BLaER1 treated with 17β-estradiol and CSF1 and Interleukin-3, amounts not matched to agents 10 nM and 100 nM (cell line): Measurements from ENCODE around the gene MRPL55.

ENCODE experiments used
- H3K27ac ChIP-seq, 11 experiments: shearing (Covaris generic); formaldehyde crosslinking; 2 replicates each; pipeline ENCODE4 v1.8.1; 2022
- H3K27me3 ChIP-seq, 11 experiments: shearing (Covaris generic); formaldehyde crosslinking; 2 replicates each; pipeline ENCODE4 v1.8.1; 2022
- H3K36me3 ChIP-seq, 11 experiments: shearing (Covaris generic); formaldehyde crosslinking; 2 replicates each; pipeline ENCODE4 v1.8.1; 2022
- H3K4me1 ChIP-seq, 10 experiments: shearing (Covaris generic); formaldehyde crosslinking; 2 replicates each; pipeline ENCODE4 v1.8.1; 2022
- H3K4me2 ChIP-seq, 11 experiments: shearing (Covaris generic); formaldehyde crosslinking; 2 replicates each; pipeline ENCODE4 v1.8.1; 2022
- H3K4me3 ChIP-seq, 10 experiments: shearing (Covaris generic); formaldehyde crosslinking; 2 replicates each; pipeline ENCODE4 v1.8.1; 2022
- H3K9ac ChIP-seq, 11 experiments: shearing (Covaris generic); formaldehyde crosslinking; 2 replicates each; pipeline ENCODE4 v1.8.1; 2022
- H3K9me3 ChIP-seq, 11 experiments: shearing (Covaris generic); formaldehyde crosslinking; replicated peaks in 1 of 11; 2 replicates each; pipeline ENCODE4 v1.8.1; 2022
- H4K20me1 ChIP-seq, 11 experiments: shearing (Covaris generic); formaldehyde crosslinking; 2 replicates each; pipeline ENCODE4 v1.8.1; 2022
- Cebpa-rat ChIP-seq, 11 experiments: shearing (Covaris generic); IDR thresholded peaks; 2 replicates each; pipeline ENCODE4 v1.8.1; 2022

The MRPL55 gene

GRCh38 chr1:228090613-228091081 lies 18.5 kb downstream of the MRPL55 start:
- peak overlapping the region in 3 of 11 experiments; percentile 29 to 64 (median 35); a peak in 1 of 22 replicates for H3K27ac ChIP-seq
- H3K9ac ChIP-seq, result peak overlapping the region in 3 of 11 experiments; percentile 23 to 56 (median 33); a peak in 1 of 22 replicates
- no peaks in the 10 kb centered on the region for H3K27me3 ChIP-seq
- peaks cover 50 to 80% (median 52%) of the 10 kb centered on the region in 10 experiments for H3K4me1 ChIP-seq
- peaks cover 15 to 57% (median 55%) of the 10 kb centered on the region in 11 experiments for H3K9me3 ChIP-seq
- peaks cover 100% of the 10 kb centered on the region in 11 experiments for H4K20me1 ChIP-seq
- TF ChIP-seq Cebpa-rat (IDR thresholded peaks at IDR 0.05), result no peak
- peak overlapping the region in 3 of 10 experiments; percentile 6 to 38 (median 18); a peak in 1 of 20 replicates for H3K4me3 ChIP-seq
- H3K4me2 ChIP-seq, result peak overlapping the region; percentile 90 to 98 (median 97); a peak in 21 of 22 replicates
- H3K36me3 ChIP-seq, result peaks cover 70 to 100% (median 96%) of the 10 kb centered on the region in 11 experiments

GRCh38 chr1:228089519-228090380 lies 19.3 kb downstream of the MRPL55 start:
- peak overlapping the region in 7 of 11 experiments; percentile 18 to 64 (median 35); a peak in 11 of 22 replicates for H3K27ac ChIP-seq
- no peak for TF ChIP-seq Cebpa-rat (IDR thresholded peaks at IDR 0.05)
- H3K27me3 ChIP-seq, result no peaks in the 10 kb centered on the region
- H4K20me1 ChIP-seq, result peaks cover 100% of the 10 kb centered on the region in 11 experiments
- peak overlapping the region in 10 of 11 experiments; percentile 23 to 62 (median 35); a peak in 13 of 22 replicates for H3K9ac ChIP-seq
- H3K36me3 ChIP-seq, result peaks cover 67 to 100% (median 96%) of the 10 kb centered on the region in 11 experiments
- peak overlapping the region; percentile 90 to 98 (median 97) for H3K4me2 ChIP-seq
- peaks cover 14 to 50% (median 47%) of the 10 kb centered on the region in 11 experiments for H3K9me3 ChIP-seq
- H3K4me1 ChIP-seq, result peaks cover 59 to 83% (median 61%) of the 10 kb centered on the region in 10 experiments
- peak overlapping the region in 5 of 10 experiments; percentile 6 to 52 (median 15); a peak in 6 of 20 replicates for H3K4me3 ChIP-seq

GRCh38 chr1:228088586-228089498 lies 20.3 kb downstream of the MRPL55 start:
- H3K36me3 ChIP-seq, result peaks cover 59 to 100% (median 92%) of the 10 kb centered on the region in 11 experiments
- peak overlapping the region in 3 of 10 experiments; percentile 15 to 52 (median 38); a peak in 6 of 20 replicates for H3K4me3 ChIP-seq
- peak in 6 of 11 experiments; percentile 9 to 55 (median 28); a peak in 4 of 22 replicates for TF ChIP-seq Cebpa-rat (IDR thresholded peaks at IDR 0.05)
- H3K4me2 ChIP-seq, result peak overlapping the region; percentile 90 to 98 (median 97)
- peaks cover 5 to 41% (median 38%) of the 10 kb centered on the region in 11 experiments; a peak in 21 of 22 replicates for H3K9me3 ChIP-seq
- H3K27ac ChIP-seq, result peak overlapping the region in 6 of 11 experiments; percentile 4 to 64 (median 44); a peak in 10 of 22 replicates
- H3K27me3 ChIP-seq, result no peaks in the 10 kb centered on the region
- H4K20me1 ChIP-seq, result peaks cover 100% of the 10 kb centered on the region in 11 experiments
- peak overlapping the region in 10 of 11 experiments; percentile 13 to 62 (median 34); a peak in 13 of 22 replicates for H3K9ac ChIP-seq
- H3K4me1 ChIP-seq, result peaks cover 68 to 92% (median 70%) of the 10 kb centered on the region in 10 experiments

- Histone ChIP-seq H4K20me1 (peaks cover 98 to 100% (median 100%) of the 10 kb centered on the region in 11 experiments), H3K4me2 (peak overlapping the region; percentile 90 to 98 (median 97)), H3K4me3 (peak overlapping the region in 2 of 10 experiments; percentile 38 to 52; a peak in 6 of 20 replicates), H3K27ac (peak overlapping the region in 4 of 11 experiments; percentile 36 to 64 (median 44); a peak in 7 of 22 replicates), H3K27me3 (no peaks in the 10 kb centered on the region), H3K4me1 (peaks cover 70 to 90% (median 72%) of the 10 kb centered on the region in 10 experiments), H3K9me3 (peaks cover 0 to 30% (median 28%) of the 10 kb centered on the region in 11 experiments; a peak in 18 of 22 replicates), H3K9ac (peak overlapping the region in 7 of 11 experiments; percentile 5 to 56 (median 41); a peak in 10 of 22 replicates), H3K36me3 (peaks cover 49 to 95% (median 86%) of the 10 kb centered on the region in 11 experiments)
- no peak for TF ChIP-seq Cebpa-rat (IDR thresholded peaks at IDR 0.05)
Measured at GRCh38 chr1:228087771-228088251, 21.3 kb downstream of the MRPL55 start.

- no peaks in the 10 kb centered on the region for H3K27me3 ChIP-seq
- H3K9ac ChIP-seq, result peak overlapping the region; percentile 96 to 100 (median 99); a peak in 19 of 22 replicates
- peaks cover 0 to 6% (median 4%) of the 10 kb centered on the region in 11 experiments; a peak in 13 of 22 replicates for H3K9me3 ChIP-seq
- H4K20me1 ChIP-seq, result peaks cover 74 to 84% (median 77%) of the 10 kb centered on the region in 11 experiments
- H3K4me3 ChIP-seq, result peak overlapping the region; percentile 90 to 100 (median 99); a peak in 14 of 20 replicates
- TF ChIP-seq Cebpa-rat (IDR thresholded peaks at IDR 0.05), result no peak
- peak overlapping the region in 8 of 11 experiments; percentile 35 to 100 (median 99); a peak in 14 of 22 replicates for H3K27ac ChIP-seq
- H3K4me1 ChIP-seq, result peaks cover 75 to 81% (median 79%) of the 10 kb centered on the region in 10 experiments
- peaks cover 25 to 71% (median 62%) of the 10 kb centered on the region in 11 experiments for H3K36me3 ChIP-seq
- peak overlapping the region; percentile 90 to 98 (median 97) for H3K4me2 ChIP-seq
Measured at GRCh38 chr1:228085287-228085951, 23.7 kb downstream of the MRPL55 start.

- Histone ChIP-seq H3K27me3 (no peaks in the 10 kb centered on the region), H3K4me1 (peaks cover 70 to 80% (median 77%) of the 10 kb centered on the region in 10 experiments), H3K4me3 (peak overlapping the region; percentile 90 to 100 (median 99); a peak in 19 of 20 replicates), H3K9ac (peak overlapping the region; percentile 96 to 100 (median 99); a peak in 21 of 22 replicates), H4K20me1 (peaks cover 69 to 78% (median 72%) of the 10 kb centered on the region in 11 experiments), H3K27ac (peak overlapping the region in 10 of 11 experiments; percentile 23 to 100 (median 99); a peak in 17 of 22 replicates), H3K9me3 (peaks cover 0 to under 1% (median 0%) of the 10 kb centered on the region in 11 experiments; a peak in 3 of 22 replicates), H3K36me3 (peaks cover 18 to 65% (median 58%) of the 10 kb centered on the region in 11 experiments; a peak in 21 of 22 replicates), H3K4me2 (peak overlapping the region; percentile 90 to 98 (median 97))
- no peak for TF ChIP-seq Cebpa-rat (IDR thresholded peaks at IDR 0.05)
Measured at GRCh38 chr1:228084797-228085196, 24.3 kb downstream of the MRPL55 start.

- peaks cover 67 to 77% (median 72%) of the 10 kb centered on the region in 11 experiments for H4K20me1 ChIP-seq
- peak overlapping the region; percentile 96 to 100 (median 99) for H3K9ac ChIP-seq
- peaks cover 67 to 80% (median 76%) of the 10 kb centered on the region in 10 experiments for H3K4me1 ChIP-seq
- peaks cover 18 to 60% (median 53%) of the 10 kb centered on the region in 11 experiments; a peak in 21 of 22 replicates for H3K36me3 ChIP-seq
- H3K4me3 ChIP-seq, result peak overlapping the region; percentile 90 to 100 (median 99)
- no peaks in the 10 kb centered on the region for H3K9me3 ChIP-seq
- peak overlapping the region; percentile 90 to 98 (median 97) for H3K4me2 ChIP-seq
- peak in 7 of 11 experiments; percentile 11 to 62 (median 39); a peak in 4 of 22 replicates for TF ChIP-seq Cebpa-rat (IDR thresholded peaks at IDR 0.05)
- no peaks in the 10 kb centered on the region for H3K27me3 ChIP-seq
- H3K27ac ChIP-seq, result peak overlapping the region; percentile 96 to 100 (median 99); a peak in 21 of 22 replicates
Measured at GRCh38 chr1:228084325-228084724, 24.8 kb downstream of the MRPL55 start.
